Dendritic cell treated with granulocyte-macrophage colony-stimulating factor and Interleukin-4, amounts not matched to agents 40 ng/mL and 50 ng/mL, for 4 days (primary cell): ENCODE results near the gene PHLDA2.
A peak's percentile ranks its signal among the peaks of the same experiment; 100 is the strongest.

Experiments used
- H3K27ac Mint-ChIP-seq: one replicate; pipeline ENCODE4 v1.8.0; 2022; ENCODE audit warnings: mild to moderate bottlenecking, mixed read lengths
- H3K27me3 Mint-ChIP-seq: one replicate; pipeline ENCODE4 v1.8.0; 2022; ENCODE audit warnings: mild to moderate bottlenecking, mixed read lengths
- H3K36me3 Mint-ChIP-seq: one replicate; pipeline ENCODE4 v1.8.0; 2022; ENCODE audit warnings: low read depth, mixed read lengths
- H3K4me1 Mint-ChIP-seq: one replicate; pipeline ENCODE4 v1.8.0; 2022; ENCODE audit warnings: low read depth, mixed read lengths
- H3K4me3 Mint-ChIP-seq: one replicate; pipeline ENCODE4 v1.8.0; 2022; ENCODE audit warnings: mild to moderate bottlenecking, moderate library complexity, mixed read lengths
- H3K9me3 Mint-ChIP-seq: one replicate; pipeline ENCODE4 v1.8.0; 2022; ENCODE audit warnings: mixed read lengths
- intact Hi-C: fragments of 100-400 bp; cut with micrococcal nuclease; formaldehyde crosslinking; loops from one replicate; pipeline ENCODE4 v1.15.0; 2022

PHLDA2 gene

DNA sequence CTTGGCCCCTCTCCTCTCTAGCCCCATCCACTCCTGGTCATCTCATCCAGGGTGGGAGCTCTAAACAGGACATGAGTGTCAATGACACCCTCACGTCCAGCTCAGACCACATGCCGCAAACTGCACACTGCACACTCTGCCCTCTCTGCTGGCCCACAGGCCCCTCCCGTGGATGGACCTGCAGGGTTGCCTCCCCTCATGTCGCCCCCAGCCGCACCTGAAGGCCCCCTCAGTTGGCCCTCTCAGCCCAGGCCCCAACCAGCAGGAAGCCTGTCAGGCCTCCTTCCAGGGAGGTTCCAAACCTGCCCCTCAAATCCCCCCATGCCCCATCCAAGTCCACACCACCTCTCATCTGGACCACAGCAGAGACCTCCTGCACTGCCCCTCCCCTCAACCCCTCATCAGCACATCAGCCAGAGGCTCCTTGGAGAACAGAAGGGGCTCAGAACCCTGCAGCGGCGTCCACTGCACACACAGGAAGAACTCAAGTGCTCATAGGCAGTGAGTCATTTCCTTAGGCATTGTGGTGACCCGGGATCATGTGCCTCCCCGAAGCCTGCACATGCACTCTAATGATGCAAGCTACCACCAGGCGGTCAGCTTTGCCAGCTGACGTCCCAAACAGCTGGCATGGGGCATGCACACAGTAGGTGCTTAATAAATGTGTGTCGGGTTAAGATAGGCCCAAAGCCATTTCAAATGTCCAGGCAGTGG, 30.7 kb downstream of the PHLDA2 start:
- H3K27ac Mint-ChIP-seq, result peak overlapping the region; percentile 89
- peaks cover 67% of the 10 kb centered on the region for H3K4me1 Mint-ChIP-seq
- H3K27me3 Mint-ChIP-seq, result peaks cover 23% of the 10 kb centered on the region
- peaks cover 2% of the 10 kb centered on the region for H3K36me3 Mint-ChIP-seq
- peak overlapping the region; percentile 63 for H3K4me3 Mint-ChIP-seq
- no peaks in the 10 kb centered on the region for H3K9me3 Mint-ChIP-seq
- intact Hi-C loops, result no loop called here

DNA sequence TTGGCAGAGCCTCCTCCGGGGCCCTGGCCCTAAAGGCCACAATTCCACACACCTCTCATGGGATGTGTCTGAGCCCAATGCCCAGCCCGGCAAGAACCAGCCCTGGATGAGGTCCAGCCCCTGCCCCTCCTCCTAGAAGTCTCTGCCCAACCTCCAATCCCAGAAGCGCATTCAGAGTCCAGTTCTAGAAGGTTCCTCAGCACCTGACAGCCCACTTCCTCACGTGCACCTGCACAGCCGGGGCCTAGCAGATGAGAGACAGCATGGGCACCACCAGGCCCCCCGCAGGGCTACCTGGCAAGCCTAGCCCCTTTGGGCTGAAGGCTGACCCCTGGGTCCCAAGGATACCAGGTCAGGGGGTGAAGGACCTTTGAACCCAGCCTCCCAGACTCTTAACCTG, 32.2 kb downstream of the PHLDA2 start:
- no peaks in the 10 kb centered on the region for H3K9me3 Mint-ChIP-seq
- H3K27ac Mint-ChIP-seq, result peak overlapping the region; percentile 89
- peaks cover 23% of the 10 kb centered on the region for H3K27me3 Mint-ChIP-seq
- H3K4me3 Mint-ChIP-seq, result no peak overlapping the region
- peaks cover 69% of the 10 kb centered on the region for H3K4me1 Mint-ChIP-seq
- intact Hi-C loops, result no loop called here
- H3K36me3 Mint-ChIP-seq, result no peaks in the 10 kb centered on the region

DNA sequence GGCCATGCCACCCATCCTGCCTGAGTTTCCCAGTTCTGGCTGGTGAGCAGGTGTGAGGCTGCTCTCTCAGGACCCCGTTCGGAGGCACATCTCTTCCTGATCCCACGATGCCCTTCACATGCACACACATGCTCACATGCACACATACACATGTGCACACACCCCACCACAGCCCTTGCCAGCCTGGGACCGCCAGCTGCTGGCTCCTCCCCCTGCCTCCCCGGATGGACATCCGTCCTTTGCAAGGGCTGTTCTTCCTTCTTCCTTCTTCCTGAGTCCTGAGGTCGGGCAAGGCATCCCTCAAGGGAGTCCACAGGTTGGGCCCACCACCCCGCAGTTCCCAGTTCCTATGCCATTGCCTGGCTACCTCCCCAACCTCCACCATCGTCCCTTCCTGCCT, 33.2 kb downstream of the PHLDA2 start:
- intact Hi-C loops, result no loop called here
- no peaks in the 10 kb centered on the region for H3K9me3 Mint-ChIP-seq
- peaks cover 66% of the 10 kb centered on the region for H3K4me1 Mint-ChIP-seq
- peak overlapping the region; percentile 89 for H3K27ac Mint-ChIP-seq
- H3K4me3 Mint-ChIP-seq, result no peak overlapping the region
- H3K36me3 Mint-ChIP-seq, result no peaks in the 10 kb centered on the region
- peaks cover 26% of the 10 kb centered on the region for H3K27me3 Mint-ChIP-seq

DNA sequence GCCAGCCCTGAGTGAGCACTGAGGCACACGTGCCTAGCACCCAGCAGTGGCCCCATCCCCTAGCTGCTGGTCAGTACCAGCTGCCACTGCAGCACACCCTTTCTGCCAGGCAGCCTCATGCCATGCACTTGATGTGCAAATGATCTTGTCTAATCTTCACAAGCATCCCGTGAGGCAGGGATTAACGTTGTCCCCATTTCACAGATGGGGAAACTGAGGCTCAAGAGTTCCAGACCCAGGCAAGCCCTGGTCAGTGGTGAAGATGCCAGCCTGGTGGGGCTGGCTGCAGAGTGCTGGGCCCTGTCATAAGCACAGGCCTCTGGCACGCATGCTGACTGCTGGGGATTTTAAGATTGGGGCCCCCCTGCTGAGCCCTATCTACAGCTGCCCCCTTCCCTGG, 35.3 kb downstream of the PHLDA2 start:
- H3K9me3 Mint-ChIP-seq, result no peaks in the 10 kb centered on the region
- peaks cover 36% of the 10 kb centered on the region for H3K27me3 Mint-ChIP-seq
- intact Hi-C loops, result loop anchor here (5.0 kb wide), 1 partner anchor 447 kb away; the partner anchor contains the start of gene KCNQ1
- H3K4me1 Mint-ChIP-seq, result peaks cover 48% of the 10 kb centered on the region
- H3K27ac Mint-ChIP-seq, result no peak overlapping the region
- no peaks in the 10 kb centered on the region for H3K36me3 Mint-ChIP-seq
- H3K4me3 Mint-ChIP-seq, result no peak overlapping the region

DNA sequence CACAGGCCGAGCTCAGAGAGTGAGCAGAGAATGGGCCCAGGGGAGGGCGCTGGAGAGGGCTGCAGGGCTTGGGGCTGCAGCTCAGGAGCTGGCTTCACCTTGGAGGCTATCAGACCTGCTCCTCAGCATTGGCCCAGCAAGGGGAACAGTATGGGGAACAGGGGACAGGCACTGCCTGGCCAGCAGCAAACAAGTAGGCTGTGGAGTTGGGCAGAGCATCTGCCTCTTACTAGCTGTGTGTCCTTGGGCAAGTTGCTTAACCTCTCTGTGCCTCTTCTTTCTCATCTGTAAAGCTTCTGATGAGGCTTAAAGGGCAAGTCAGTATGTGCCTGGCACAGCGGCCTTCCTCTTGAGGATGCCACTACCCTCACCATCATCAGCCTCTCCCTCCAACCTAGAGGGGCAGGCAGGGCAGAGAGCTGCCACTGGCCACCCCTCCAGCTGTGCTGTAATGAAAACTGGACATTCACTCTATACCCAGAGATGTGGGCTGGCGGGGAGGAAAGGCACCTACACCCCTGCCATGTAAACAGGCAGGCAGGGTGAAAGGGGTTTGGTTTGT, 36.2 kb downstream of the PHLDA2 start:
- Mint-ChIP-seq H3K27me3 (peaks cover 40% of the 10 kb centered on the region), H3K4me1 (peaks cover 39% of the 10 kb centered on the region), H3K9me3 (no peaks in the 10 kb centered on the region), H3K27ac (peak overlapping the region; percentile 11), H3K4me3 (peak overlapping the region; percentile 63), H3K36me3 (no peaks in the 10 kb centered on the region)
- intact Hi-C loops, result loop anchor here (5.0 kb wide), 1 partner anchor 446 kb away; the partner anchor contains the start of gene KCNQ1

DNA sequence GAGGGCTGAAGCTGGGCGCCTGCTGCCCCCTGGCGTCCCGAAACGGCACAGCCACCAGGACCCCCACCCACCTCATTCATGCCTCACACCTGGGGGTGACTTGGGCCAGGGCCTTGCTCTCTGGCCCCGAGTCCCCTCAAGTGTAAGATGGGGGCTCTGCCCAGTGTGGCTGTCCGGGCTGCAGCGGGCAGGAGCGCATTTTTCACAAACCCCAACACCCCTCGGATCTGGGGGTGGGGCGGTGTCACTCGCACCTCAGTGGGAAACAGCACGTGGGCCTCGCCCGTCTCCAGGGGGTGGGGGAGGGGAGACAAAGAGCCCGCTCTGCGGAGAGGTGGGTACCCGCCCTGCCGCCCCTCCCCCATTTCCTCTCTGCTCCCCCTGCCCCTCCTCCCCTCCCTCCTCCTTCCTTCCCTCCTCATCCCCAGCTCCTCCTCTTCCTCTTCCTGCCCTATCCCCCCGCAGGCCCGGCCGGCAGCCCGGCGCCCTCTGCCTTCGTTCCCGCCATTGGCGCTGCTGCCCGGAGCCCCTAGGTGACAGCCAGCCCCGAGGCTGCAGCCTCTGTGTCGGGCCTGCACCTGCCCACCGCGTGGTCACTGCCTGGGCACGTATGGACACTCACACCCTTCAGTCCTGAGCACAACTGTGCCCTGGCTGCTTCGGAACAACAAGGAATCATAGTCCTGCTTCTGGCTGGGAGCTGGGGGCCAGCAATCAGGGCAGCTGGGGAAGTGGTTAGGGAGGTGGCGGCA, 36.8 kb downstream of the PHLDA2 start:
- H3K27ac Mint-ChIP-seq, result peak overlapping the region; percentile 46
- H3K27me3 Mint-ChIP-seq, result peaks cover 44% of the 10 kb centered on the region
- intact Hi-C loops, result loop anchor here (5.0 kb wide), 1 partner anchor 445 kb away; the partner anchor contains the start of gene KCNQ1
- H3K4me1 Mint-ChIP-seq, result peaks cover 37% of the 10 kb centered on the region
- H3K9me3 Mint-ChIP-seq, result no peaks in the 10 kb centered on the region
- H3K4me3 Mint-ChIP-seq, result peak overlapping the region; percentile 63
- no peaks in the 10 kb centered on the region for H3K36me3 Mint-ChIP-seq

DNA sequence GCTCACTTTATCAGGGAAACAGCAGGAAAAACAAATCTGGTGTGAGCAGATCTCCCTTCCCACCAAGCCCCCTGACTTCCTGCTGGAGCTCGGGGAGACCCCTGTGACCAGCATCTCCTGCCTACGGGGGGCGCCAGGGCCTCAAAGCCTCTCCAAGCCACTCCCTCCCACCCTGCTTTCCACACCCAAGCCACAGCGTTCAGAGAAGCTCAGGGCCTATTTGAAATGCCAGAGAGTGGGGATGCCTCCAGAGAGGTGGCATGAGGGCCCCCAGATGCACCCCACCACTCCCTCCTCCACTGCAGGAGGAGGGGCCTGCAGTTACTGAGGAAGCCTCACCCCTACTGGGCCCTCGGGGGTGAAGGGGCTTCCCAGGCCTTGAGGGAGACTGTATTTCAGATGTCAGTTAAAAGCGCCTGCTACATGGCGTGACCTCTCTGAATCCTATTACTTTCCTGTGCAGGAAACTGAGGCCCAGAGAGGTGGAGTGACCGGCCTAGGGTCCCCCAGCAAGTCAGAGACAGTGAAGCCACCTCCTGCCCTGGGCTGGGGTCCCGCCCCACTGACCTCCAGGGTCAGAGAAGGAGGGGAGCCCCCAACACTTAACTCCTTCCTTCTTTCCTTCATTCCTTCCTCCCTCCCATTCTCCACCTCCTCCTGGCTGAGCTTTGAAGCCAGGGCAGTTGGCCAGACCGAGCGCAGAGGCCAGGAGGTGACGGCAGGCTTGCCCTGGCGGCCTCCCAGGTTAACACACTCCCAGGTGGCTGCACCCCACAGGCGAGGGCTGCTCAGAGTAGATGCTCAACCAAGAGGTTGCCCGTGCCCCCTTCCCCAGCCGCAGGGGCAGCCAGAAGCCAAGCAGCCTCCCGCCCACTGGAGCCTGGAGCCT, 37.6 kb downstream of the PHLDA2 start:
- Mint-ChIP-seq H3K27me3 (peaks cover 48% of the 10 kb centered on the region), H3K9me3 (no peaks in the 10 kb centered on the region), H3K4me1 (peaks cover 29% of the 10 kb centered on the region), H3K27ac (peak overlapping the region; percentile 46), H3K4me3 (peak overlapping the region; percentile 63), H3K36me3 (no peaks in the 10 kb centered on the region)
- intact Hi-C loops, result loop anchor here (5.0 kb wide), 1 partner anchor 444 kb away; the partner anchor contains the start of gene KCNQ1

DNA sequence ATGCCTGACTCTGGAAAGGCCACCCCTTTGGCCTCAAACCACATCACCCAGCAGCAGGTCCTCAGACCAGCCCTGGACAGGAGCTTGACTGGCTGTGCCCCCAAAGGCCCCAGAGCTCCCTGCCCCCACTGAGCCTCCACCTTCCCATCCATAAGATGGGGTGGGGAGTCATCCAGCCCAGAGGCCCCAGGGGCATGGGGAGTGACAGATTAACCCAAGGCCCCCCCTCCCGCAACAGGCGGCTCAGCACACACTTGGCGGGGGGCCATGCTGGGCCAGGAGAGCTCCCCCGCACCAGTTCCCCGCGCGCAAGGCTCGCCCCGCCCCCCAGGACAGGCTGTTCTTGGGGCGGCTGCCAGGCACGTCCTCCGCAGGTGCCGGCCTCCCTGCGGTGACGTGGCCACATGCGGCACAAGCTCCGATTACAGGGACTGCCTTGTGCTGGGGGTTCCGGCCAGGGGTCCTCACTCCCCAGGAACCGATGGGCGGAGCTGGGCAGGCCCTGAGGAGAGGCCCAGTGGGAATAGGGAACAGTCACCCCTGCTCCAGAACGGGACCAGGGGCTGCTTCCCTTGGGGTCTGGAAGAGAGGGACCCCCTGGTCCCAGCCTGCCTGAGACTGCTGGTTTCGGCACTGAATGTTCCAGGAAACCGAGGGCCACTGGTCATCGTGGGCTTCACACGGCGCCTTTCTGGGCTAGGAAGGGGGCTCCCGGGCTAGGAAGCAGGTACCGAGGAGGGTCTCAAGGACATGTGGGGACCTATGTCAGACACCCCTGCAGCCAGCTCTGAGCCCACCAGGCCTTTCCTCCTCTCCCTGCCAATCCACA, 38.5 kb downstream of the PHLDA2 start:
- Mint-ChIP-seq H3K4me1 (peaks cover 20% of the 10 kb centered on the region), H3K27me3 (peaks cover 43% of the 10 kb centered on the region), H3K4me3 (no peak overlapping the region), H3K27ac (no peak overlapping the region), H3K36me3 (no peaks in the 10 kb centered on the region), H3K9me3 (no peaks in the 10 kb centered on the region)
- intact Hi-C loops, result loop anchor here (5.0 kb wide), 1 partner anchor 443 kb away; the partner anchor contains the start of gene KCNQ1

DNA sequence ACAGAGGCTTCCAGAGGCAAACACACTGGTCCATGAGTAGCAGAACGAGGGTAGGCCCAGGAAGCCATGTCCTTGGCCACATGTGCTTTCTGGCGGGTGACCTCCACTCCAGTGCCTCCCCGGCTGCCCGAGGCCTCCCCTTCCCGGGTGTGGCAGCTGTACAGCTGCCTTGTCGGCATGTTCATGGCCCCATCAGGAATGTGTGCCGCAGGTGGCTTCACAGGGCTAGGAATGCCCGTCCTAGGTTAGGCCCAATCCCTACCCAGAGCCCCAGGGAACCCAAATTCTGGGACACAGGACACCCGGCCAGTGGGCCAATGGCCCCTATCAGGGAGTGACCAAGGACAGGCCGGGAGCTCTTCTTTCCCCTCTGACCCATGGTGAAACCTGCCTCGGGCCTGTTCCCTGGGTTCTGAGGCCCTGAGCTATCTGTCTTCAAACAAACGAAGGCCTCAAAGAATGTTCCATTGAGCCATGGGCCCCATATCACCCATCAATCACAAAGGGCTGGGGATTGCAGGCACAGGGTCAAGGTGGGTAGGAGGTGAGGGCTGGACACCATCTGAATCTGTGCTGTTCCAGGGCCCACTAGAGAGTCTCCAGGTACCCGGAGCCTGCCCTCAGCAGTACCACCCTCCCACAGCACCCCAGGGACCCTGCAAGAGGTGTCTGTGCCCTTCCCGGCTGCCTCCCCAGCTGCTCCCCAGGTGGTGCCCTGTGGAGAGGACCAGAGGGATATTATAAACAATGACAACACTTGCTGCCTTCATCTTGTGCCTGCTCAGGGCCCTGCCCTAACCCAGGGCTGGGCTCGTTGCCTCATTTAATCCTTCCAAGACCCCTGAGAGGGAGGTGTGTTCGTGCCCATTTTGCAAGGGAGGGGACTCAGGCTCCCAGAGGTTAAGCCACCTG, 39.6 kb downstream of the PHLDA2 start:
- intact Hi-C loops, result loop anchor here (5.0 to 10.0 kb wide), 3 partner anchors 195 to 585 kb away; partner anchors contain the start of genes C11orf21, KCNQ1, KCNQ1OT1 and TSPAN32
- Mint-ChIP-seq H3K4me3 (no peak overlapping the region), H3K36me3 (peaks cover 6% of the 10 kb centered on the region), H3K9me3 (no peaks in the 10 kb centered on the region), H3K27me3 (peaks cover 45% of the 10 kb centered on the region), H3K4me1 (peaks cover 25% of the 10 kb centered on the region), H3K27ac (no peak overlapping the region)

DNA sequence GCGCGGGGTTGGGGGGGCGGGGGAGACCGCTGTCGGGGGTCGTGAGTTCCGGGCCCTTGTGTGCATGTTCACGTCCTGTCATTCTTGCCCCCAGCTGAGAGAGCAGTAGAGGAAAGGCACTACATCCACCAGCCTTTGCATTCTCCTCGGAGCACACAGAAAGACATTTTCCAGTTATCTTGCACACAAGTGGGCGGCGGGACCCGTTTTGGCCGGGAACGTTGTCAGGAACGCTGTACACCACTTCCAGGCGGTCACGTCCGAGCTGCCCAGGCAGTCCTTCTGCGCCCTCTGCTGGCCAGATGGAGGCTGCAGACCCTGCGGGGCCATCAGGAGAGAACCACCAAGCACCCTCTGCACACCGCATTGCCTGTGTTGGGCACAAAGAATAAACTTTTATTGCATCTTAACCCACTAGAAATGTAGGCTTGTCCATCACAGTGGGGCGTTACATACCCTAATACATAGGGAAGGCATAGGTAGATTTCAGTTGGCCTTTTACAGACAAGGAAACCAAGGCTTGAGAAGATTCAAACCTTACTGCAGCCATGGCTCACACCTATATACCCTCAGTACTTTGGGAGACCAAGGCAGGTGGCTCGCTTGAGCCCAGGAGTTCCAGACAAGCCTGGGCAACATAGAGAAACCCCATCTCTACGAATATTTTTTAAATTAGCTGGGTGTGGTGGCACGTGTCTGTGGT, 40.8 kb downstream of the PHLDA2 start:
- Mint-ChIP-seq H3K27ac (no peak overlapping the region), H3K4me3 (no peak overlapping the region), H3K9me3 (no peaks in the 10 kb centered on the region), H3K36me3 (peaks cover 6% of the 10 kb centered on the region), H3K4me1 (peaks cover 25% of the 10 kb centered on the region), H3K27me3 (peaks cover 48% of the 10 kb centered on the region)
- intact Hi-C loops, result loop anchor here (1.0 to 10.0 kb wide), 4 partner anchors 194 to 584 kb away; partner anchors contain the start of genes C11orf21, KCNQ1OT1 and TSPAN32

DNA sequence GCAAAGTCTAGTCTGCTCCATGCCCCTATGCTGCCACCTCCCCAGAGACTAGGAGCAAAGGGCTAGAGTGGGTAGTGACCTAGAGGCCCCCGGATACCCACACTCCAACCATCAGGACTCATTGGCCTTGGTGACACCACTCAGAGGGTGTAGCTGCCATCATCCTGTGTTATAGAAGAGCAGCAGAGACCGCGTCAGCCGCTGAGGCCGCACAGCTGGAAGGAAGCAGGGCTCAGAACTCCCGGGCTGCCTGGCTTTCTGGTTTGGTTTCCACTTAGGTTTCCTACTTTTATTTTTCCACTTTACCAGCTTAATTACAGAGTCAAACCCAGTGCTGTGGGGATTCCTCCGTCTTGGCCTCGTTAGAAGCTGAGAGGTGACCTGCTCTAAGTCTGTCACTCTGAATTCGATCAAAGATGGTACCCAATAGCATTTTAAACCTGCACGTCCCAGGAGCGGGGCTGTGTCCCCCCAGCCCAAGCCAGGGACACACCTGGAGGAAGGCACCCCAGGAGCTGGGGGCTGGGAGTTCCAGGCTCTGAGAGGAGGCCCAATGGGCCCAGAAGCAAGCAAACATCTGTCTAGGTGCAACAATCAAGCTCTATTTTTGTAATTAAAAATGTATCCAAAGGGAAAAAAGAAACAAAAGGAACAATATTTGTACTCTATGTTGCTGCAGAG, 41.6 kb downstream of the PHLDA2 start:
- H3K27me3 Mint-ChIP-seq, result peaks cover 56% of the 10 kb centered on the region

More for the DNA sequence above, 41.6 kb downstream of the PHLDA2 start:
- intact Hi-C loops, result loop anchor here (1.0 to 10.0 kb wide), 4 partner anchors 193 to 583 kb away; partner anchors contain the start of genes C11orf21, KCNQ1OT1 and TSPAN32
- H3K4me1 Mint-ChIP-seq, result peaks cover 20% of the 10 kb centered on the region
- H3K9me3 Mint-ChIP-seq, result no peaks in the 10 kb centered on the region
- peaks cover 6% of the 10 kb centered on the region for H3K36me3 Mint-ChIP-seq
- no peak overlapping the region for H3K27ac Mint-ChIP-seq
- H3K4me3 Mint-ChIP-seq, result no peak overlapping the region
